Measurements from ENCODE around the gene SPATA24.

GRCh38 chr5:139410121-139410992 is 6.5 kb upstream of the SPATA24 start:
- no peak for TF ChIP-seq CTCF (IDR thresholded peaks at IDR 0.05)
- no peak for TF ChIP-seq POLR2A (IDR thresholded peaks at IDR 0.05)
